Measurements from ENCODE around the gene ADAMTS9. TPM values are rescaled to one million over a fixed set of nuclear protein-coding genes. Genes with fewer than 3 reads are reported as not detected.

ADAMTS9 gene
- total RNA-seq, 1 experiment from 2014 or later = 1.2 TPM

DNA sequence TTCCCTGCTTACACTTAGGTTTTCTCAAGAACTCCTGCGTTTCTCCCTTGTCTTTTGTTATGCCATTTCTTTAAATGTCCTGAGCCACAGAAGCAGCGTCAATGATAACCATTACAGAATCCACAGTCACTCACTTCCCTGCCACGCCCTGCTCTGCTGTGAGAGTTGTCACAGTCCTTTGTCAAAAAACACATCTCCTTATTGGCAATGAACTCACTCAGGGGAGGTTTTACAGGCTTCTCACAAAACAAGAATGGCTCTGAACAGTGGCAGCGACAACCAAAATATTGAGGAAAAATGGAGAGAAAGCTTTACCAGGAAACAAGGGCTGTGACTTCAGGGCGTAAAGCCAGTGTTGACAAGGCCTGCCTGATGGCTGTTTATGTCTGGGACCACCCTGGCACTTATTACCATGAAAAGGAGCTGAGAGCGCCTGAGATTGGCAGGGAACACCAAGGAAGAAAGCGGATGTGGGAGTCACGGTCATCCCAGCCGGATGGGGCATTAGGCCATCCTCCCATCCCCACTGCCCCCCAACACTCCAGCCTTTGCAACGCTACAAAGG lies 111.5 kb downstream of the ADAMTS9 start:
- H3K27ac ChIP-seq = no peak overlapping the region
- no peaks in the 10 kb centered on the region for H3K36me3 ChIP-seq (ENCODE audit: low read depth)
- H4K20me1 ChIP-seq (ENCODE audit: insufficient read depth) = no peaks in the 10 kb centered on the region
- H3F3A ChIP-seq (ENCODE audit: insufficient read depth, low read depth) = no peaks in the 10 kb centered on the region
- no peak for TF ChIP-seq EZH2 (IDR thresholded peaks at IDR 0.05; ENCODE audit: low read depth)
- TF ChIP-seq, protein P1, sequence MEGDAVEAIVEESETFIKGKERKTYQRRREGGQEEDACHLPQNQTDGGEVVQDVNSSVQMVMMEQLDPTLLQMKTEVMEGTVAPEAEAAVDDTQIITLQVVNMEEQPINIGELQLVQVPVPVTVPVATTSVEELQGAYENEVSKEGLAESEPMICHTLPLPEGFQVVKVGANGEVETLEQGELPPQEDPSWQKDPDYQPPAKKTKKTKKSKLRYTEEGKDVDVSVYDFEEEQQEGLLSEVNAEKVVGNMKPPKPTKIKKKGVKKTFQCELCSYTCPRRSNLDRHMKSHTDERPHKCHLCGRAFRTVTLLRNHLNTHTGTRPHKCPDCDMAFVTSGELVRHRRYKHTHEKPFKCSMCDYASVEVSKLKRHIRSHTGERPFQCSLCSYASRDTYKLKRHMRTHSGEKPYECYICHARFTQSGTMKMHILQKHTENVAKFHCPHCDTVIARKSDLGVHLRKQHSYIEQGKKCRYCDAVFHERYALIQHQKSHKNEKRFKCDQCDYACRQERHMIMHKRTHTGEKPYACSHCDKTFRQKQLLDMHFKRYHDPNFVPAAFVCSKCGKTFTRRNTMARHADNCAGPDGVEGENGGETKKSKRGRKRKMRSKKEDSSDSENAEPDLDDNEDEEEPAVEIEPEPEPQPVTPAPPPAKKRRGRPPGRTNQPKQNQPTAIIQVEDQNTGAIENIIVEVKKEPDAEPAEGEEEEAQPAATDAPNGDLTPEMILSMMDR (conservative IDR thresholded peaks at IDR 0.05) = no peak
- H3K4me1 ChIP-seq (replicated peaks; ENCODE audit: insufficient read depth) = no peaks in the 10 kb centered on the region
- ChIA-PET POLR2A (ENCODE audit: unreplicated experiment) (no interaction called here), CTCF (no interaction called here)
- no peaks in the 10 kb centered on the region for H3K79me2 ChIP-seq (ENCODE audit: low read depth)
- no peaks in the 10 kb centered on the region for H3K27me3 ChIP-seq (ENCODE audit: insufficient read depth, low read depth)
- no peak overlapping the region for H3K4me2 ChIP-seq
- intact Hi-C loops (cut with micrococcal nuclease; ENCODE audit: unreplicated experiment) = no loop called here
- no peaks in the 10 kb centered on the region for H3K9me2 ChIP-seq (ENCODE audit: insufficient read depth)
- no peak for DNase-seq
- H2AFZ ChIP-seq = no peak overlapping the region
- H3K9me3 ChIP-seq (ENCODE audit: insufficient read depth, low read depth) = no peaks in the 10 kb centered on the region
- no peak overlapping the region for H3K4me3 ChIP-seq
- no TSS peak for BruUV-seq (replicated peaks)

DNA sequence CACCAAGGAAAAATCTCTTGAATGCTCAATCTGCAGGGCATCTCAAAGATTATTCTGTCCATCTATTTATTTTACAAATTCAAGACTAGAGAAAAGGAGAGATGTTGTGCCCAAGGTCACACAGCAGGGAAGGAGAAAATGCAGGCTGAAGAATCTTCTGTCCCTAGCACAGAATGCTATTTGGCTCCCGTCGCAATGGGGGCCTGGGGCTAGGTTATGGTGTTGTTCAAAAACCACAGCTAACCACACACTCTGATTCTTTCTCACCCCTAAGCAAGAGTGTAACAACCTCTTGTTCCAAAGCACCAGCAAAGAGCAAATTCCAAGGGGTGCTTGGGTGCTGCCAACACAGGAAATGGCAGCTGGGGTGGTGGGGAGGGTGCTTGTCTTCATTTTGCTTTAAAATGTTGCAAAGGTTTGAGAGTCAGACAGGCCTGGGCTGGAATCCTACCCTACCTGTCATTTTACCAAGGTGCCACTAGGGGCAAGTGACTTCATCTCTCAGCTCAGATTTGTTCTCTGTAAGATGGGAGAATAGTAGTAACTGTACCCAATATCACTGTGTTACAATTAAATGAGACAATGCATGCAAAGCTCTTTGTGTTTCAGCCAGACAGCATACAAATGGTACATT lies 112.5 kb downstream of the ADAMTS9 start:
- DNase-seq = no peak
- no peaks in the 10 kb centered on the region for H4K20me1 ChIP-seq (ENCODE audit: insufficient read depth)
- BruUV-seq (replicated peaks) = no TSS peak
- no peak overlapping the region for H3K4me2 ChIP-seq
- H3K4me1 ChIP-seq (replicated peaks; ENCODE audit: insufficient read depth) = no peaks in the 10 kb centered on the region
- CTCF ChIA-PET = interaction anchor here (0.7 kb wide), 1 partner anchor 213 kb away, joined by 3 read pairs; no protein-coding TSS in a partner anchor
- H3K27me3 ChIP-seq (ENCODE audit: insufficient read depth, low read depth) = no peaks in the 10 kb centered on the region
- no peaks in the 10 kb centered on the region for H3F3A ChIP-seq (ENCODE audit: insufficient read depth, low read depth)
- no peak for TF ChIP-seq EZH2 (IDR thresholded peaks at IDR 0.05; ENCODE audit: low read depth)
- TF ChIP-seq, protein P1 (conservative IDR thresholded peaks at IDR 0.05) = peak; percentile 74
- POLR2A ChIA-PET (ENCODE audit: unreplicated experiment) = no interaction called here
- H3K9me2 ChIP-seq (ENCODE audit: insufficient read depth) = no peaks in the 10 kb centered on the region
- H3K36me3 ChIP-seq (ENCODE audit: low read depth) = no peaks in the 10 kb centered on the region
- H3K9me3 ChIP-seq (ENCODE audit: insufficient read depth, low read depth) = no peaks in the 10 kb centered on the region
- no peak overlapping the region for H3K4me3 ChIP-seq
- intact Hi-C loops (cut with micrococcal nuclease; ENCODE audit: unreplicated experiment) = no loop called here
- H3K79me2 ChIP-seq (ENCODE audit: low read depth) = no peaks in the 10 kb centered on the region
- H2AFZ ChIP-seq = no peak overlapping the region
- no peak overlapping the region for H3K27ac ChIP-seq

DNA sequence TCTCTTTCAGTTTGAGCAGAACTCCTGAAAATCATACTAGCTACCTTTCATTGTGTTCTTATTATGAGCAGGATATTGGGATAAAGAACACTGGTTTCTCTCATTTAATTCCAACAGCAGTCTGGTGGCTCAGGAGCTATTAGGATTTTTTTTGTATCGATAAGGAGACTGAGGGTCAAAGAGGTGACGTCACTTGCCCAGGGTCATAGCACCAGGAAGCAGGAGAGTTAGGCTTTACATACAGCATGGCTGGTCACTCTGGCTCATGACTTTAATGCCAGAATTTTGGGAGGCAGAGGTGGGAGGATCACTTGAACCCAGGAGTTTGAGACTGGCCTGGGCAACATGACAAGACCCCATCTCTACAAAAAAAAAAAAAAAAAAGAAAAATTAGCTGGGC lies 113.6 kb downstream of the ADAMTS9 start:
- Histone ChIP-seq H3K27ac (no peak overlapping the region), H2AFZ (no peak overlapping the region), H3K9me2 (ENCODE audit: insufficient read depth) (no peaks in the 10 kb centered on the region), H3K27me3 (ENCODE audit: insufficient read depth, low read depth) (no peaks in the 10 kb centered on the region), H3K4me2 (no peak overlapping the region), H3K36me3 (ENCODE audit: low read depth) (no peaks in the 10 kb centered on the region), H3K9me3 (ENCODE audit: insufficient read depth, low read depth) (no peaks in the 10 kb centered on the region), H4K20me1 (ENCODE audit: insufficient read depth) (no peaks in the 10 kb centered on the region), H3F3A (ENCODE audit: insufficient read depth, low read depth) (no peaks in the 10 kb centered on the region), H3K79me2 (ENCODE audit: low read depth) (no peaks in the 10 kb centered on the region), H3K4me1 (replicated peaks; ENCODE audit: insufficient read depth) (no peaks in the 10 kb centered on the region), H3K4me3 (no peak overlapping the region)
- no TSS peak for BruUV-seq (replicated peaks)
- ChIA-PET POLR2A (ENCODE audit: unreplicated experiment) (no interaction called here), CTCF (interaction anchor here (0.7 kb wide), 1 partner anchor 92 kb away, joined by 7 read pairs; no protein-coding TSS in a partner anchor)
- TF ChIP-seq, protein P1 (conservative IDR thresholded peaks at IDR 0.05) = no peak
- no peak for TF ChIP-seq EZH2 (IDR thresholded peaks at IDR 0.05; ENCODE audit: low read depth)
- no peak for DNase-seq
- intact Hi-C loops (cut with micrococcal nuclease; ENCODE audit: unreplicated experiment) = no loop called here

Measured in PC-9 (cell line).